AG04449 (cell line): ENCODE measurements around the gene CLEC12A.

ENCODE experiments used
- CTCF ChIA-PET: fragments of 350-600 bp; formaldehyde crosslinking; extraction: SDS; loops from one replicate; lab custom pipeline; 2021; ENCODE audit warnings: antibody characterized with exemption; lab: Yijun Ruan, JAX
- POLR2A ChIA-PET: fragments of 400-600, 350-600 bp; formaldehyde crosslinking; extraction: SDS; loops from one replicate; lab custom pipeline; 2020; ENCODE audit warnings: antibody characterized with exemption, inconsistent platforms; lab: Yijun Ruan, JAX
- DNase-seq: peaks from one replicate; pipeline ENCODE4 v3.0.0-alpha.2; 2010; ENCODE audit warnings: low read depth, low spot score
- H3K4me3 ChIP-seq: 2 replicates; pipeline ENCODE4 v1.5.1; 2011; ENCODE audit warnings: low read depth, mild to moderate bottlenecking, control low read depth, low read length
- TF ChIP-seq, protein P1 (sequence below): IDR thresholded peaks from one replicate; pipeline ENCODE4 v1.5.1; 2011; ENCODE audit warnings: mild to moderate bottlenecking, moderate library complexity, low read length, control low read depth, inconsistent platforms; ENCODE audit not compliant: insufficient read depth; ENCODE audit errors: missing control alignments

The CLEC12A gene

DNA sequence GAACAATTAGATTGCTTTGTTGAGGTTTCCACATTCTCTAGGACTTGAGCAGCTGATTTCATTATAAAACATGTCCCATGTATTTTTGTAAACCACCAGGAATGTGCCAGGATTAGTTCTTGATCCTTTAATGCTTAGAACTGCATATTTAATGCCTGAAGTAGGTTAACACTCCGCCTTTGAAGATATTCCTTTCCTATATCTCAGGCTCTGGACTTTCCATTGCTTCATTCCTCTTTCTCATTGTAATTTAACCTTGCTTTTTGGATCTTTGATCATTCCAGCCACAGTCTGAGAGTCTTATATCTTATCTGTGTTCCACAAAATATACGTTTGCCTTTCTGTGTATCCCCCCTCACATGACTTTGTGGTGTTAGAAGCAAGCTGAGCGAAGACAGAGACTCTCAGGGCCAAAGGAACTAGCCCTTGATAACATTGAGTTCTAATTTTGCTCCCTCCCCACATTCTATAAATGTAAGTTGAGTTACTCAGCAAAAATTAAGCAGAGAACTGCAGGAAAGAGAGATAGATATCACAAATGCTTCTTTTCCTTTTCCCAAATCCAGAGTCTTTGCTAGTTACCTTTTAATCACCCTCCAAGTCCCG lies 30.1 kb downstream of the CLEC12A start:
- DNase-seq, result no peak
- ChIA-PET CTCF (interaction anchor here (4.9 kb wide), 1 partner anchor 9 kb away, joined by 27 read pairs; the partner anchor contains the start of gene CLEC12B), POLR2A (no interaction called here)
- TF ChIP-seq, protein P1, sequence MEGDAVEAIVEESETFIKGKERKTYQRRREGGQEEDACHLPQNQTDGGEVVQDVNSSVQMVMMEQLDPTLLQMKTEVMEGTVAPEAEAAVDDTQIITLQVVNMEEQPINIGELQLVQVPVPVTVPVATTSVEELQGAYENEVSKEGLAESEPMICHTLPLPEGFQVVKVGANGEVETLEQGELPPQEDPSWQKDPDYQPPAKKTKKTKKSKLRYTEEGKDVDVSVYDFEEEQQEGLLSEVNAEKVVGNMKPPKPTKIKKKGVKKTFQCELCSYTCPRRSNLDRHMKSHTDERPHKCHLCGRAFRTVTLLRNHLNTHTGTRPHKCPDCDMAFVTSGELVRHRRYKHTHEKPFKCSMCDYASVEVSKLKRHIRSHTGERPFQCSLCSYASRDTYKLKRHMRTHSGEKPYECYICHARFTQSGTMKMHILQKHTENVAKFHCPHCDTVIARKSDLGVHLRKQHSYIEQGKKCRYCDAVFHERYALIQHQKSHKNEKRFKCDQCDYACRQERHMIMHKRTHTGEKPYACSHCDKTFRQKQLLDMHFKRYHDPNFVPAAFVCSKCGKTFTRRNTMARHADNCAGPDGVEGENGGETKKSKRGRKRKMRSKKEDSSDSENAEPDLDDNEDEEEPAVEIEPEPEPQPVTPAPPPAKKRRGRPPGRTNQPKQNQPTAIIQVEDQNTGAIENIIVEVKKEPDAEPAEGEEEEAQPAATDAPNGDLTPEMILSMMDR, result no peak
- H3K4me3 ChIP-seq, result no peak overlapping the region

DNA sequence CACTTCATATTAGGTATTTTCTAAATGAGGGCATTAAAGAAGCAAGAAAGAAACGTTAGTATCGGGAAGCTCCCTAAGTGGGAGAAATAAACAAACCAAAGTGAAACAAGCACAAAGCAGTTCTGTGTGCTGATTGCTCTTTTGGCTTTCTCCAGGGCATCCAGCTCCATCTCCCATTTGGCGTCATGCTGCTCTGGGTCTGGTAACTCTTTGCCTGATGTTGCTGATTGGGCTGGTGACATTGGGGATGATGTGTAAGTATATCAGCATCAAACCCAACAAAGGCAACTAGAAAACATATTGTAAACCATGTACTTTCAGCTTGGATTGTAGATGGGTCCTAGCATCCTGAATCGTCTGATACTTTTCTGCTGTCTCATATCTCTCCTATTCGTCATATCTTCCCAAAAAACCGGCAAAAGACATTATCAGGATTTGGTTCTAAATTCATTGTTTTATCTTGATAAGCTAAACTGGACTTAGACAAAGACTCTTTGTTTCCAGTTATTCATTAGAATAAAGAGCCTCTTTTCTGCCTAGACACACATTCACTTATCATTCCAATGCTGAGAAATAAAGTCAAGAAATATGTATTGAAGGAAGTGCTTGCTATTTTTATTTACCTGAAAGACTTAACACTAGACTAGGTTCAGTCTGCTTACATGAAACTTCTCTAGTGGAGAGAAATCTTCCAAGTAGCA lies 41.6 kb downstream of the CLEC12A start:
- CTCF ChIA-PET, result interaction anchor here (1.4 to 4.4 kb wide), 5 partner anchors 7 to 262 kb away, joined by 3 to 82 read pairs (median 22); partner anchors contain the start of gene CLEC1B
- H3K4me3 ChIP-seq, result no peak overlapping the region
- POLR2A ChIA-PET, result no interaction called here
- TF ChIP-seq, protein P1, result no peak
- DNase-seq, result no peak

DNA sequence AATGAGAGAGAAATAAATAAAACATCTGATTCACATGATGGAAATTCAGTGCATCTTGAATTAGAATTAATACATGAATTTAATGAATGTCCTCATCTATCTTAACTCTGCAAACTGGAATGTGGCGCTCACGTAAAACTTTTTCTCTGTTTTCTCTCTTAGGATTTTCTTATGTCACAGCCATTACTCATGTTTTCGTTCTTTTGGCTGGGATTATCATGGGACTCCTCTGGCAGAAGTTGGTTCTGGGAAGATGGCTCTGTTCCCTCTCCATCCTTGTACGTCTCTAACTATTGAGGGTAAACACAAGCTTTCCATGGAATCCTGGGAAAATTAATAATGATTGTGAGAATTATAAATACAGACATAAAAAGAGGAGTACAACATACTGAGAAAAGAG lies 44.2 kb downstream of the CLEC12A start:
- CTCF ChIA-PET, result no interaction called here
- POLR2A ChIA-PET, result no interaction called here
- TF ChIP-seq, protein P1, result no peak

DNA sequence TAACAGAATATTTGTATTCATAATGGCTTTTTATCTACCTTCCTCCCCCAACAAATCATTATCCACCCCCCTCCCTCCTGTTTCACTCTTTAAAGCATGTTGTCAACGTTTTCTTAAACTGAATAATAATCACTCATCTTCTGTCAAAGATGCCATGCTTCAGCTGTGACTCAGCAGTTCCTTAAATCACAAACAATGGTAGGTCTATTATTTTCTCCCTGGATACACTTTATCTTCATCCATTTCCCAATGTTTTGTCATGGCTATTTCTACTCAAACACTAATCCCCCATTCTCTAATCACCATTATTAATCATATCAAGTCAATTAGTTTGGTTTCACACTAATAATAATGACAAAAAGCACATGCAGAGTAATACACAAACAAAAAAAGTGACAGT lies 45.7 kb downstream of the CLEC12A start:
- POLR2A ChIA-PET, result no interaction called here
- DNase-seq, result no peak
- CTCF ChIA-PET, result no interaction called here
- H3K4me3 ChIP-seq, result no peak overlapping the region
- TF ChIP-seq, protein P1, result no peak

More for the DNA sequence above, 44.2 kb downstream of the CLEC12A start:
- H3K4me3 ChIP-seq, result no peak overlapping the region
- DNase-seq, result no peak

DNA sequence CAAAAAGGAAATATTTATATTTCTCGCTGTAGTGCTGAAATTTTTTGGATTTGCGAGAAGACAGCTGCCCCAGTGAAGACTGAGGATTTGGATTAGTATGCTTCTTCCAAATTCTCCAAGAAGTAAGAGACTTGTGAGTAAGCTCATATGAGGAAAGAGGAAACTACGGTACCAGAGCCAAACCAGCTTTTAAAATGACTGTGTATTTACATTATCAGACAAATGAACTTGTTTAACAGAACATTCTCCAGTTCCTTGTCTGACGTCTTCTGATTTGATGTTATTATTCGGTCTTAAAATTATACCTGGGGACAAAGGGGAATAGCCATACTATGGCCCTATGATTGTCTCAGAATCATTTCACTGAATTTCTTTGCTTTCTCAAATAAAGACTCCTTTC lies 47.2 kb downstream of the CLEC12A start:
- H3K4me3 ChIP-seq, result no peak overlapping the region
- ChIA-PET CTCF (interaction anchor here (2.3 kb wide), 1 partner anchor 8 kb away, joined by 6 read pairs; no protein-coding TSS in a partner anchor), POLR2A (no interaction called here)
- TF ChIP-seq, protein P1, result no peak
- no peak for DNase-seq

DNA sequence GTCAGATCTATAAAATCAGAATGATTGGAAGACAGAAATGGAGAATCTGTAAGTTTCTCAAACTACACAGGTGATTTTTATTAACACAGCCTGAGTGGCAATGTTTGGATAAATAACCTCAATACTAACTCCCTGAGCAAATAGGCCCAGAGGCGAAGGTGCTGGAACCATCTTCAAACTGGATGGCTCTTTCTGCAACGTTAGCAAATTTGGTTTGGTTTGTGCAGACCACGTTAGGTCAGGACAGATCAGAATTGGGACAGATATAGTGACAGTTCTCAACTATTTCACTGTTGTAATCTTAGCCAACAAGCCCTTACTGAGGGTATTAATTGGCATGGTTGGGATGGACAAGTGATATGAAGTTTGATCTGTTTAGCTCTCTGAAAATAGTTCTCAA lies 50.1 kb downstream of the CLEC12A start:
- no peak for DNase-seq
- ChIA-PET CTCF (interaction anchor here (4.4 kb wide), 1 partner anchor 10 kb away, joined by 22 read pairs; the partner anchor contains the start of gene CLEC12B), POLR2A (no interaction called here)
- no peak overlapping the region for H3K4me3 ChIP-seq
- TF ChIP-seq, protein P1, result no peak
